Skeletal muscle satellite cell (primary cell): ENCODE results near the gene VWA5B2.
"Not testable (repeated sequence)": the region's sequence is repeated elsewhere in the genome, so short reads cannot be mapped to it uniquely, and the experiment has no call there.

Experiments used
- H3K27me3 ChIP-seq: 2 replicates; pipeline ENCODE4 v1.7.0; 2013; ENCODE audit warnings: low read length; ENCODE audit not compliant: control insufficient read depth, insufficient read depth
- H3K36me3 ChIP-seq: 2 replicates; pipeline ENCODE4 v1.7.0; 2013; ENCODE audit warnings: mild to moderate bottlenecking, control low read depth, low read length; ENCODE audit not compliant: insufficient read depth
- H3K4me1 ChIP-seq: 2 replicates; pipeline ENCODE4 v1.7.0; 2013; ENCODE audit warnings: low read length; ENCODE audit not compliant: control insufficient read depth, insufficient read depth
- H3K4me2 ChIP-seq: 2 replicates; pipeline ENCODE4 v1.7.0; 2013; ENCODE audit warnings: mild to moderate bottlenecking, low read length
- H3K4me3 ChIP-seq: 2 replicates; pipeline ENCODE4 v1.7.0; 2013; ENCODE audit warnings: low read length
- H3K9ac ChIP-seq: 2 replicates; pipeline ENCODE4 v1.7.0; 2013; ENCODE audit warnings: mild to moderate bottlenecking, low read depth, low read length, moderate library complexity
- H3K9me3 ChIP-seq: replicated peaks from 2 replicates; pipeline ENCODE4 v1.7.0; 2013; ENCODE audit warnings: mild to moderate bottlenecking, control low read depth, low read length

The VWA5B2 gene

DNA sequence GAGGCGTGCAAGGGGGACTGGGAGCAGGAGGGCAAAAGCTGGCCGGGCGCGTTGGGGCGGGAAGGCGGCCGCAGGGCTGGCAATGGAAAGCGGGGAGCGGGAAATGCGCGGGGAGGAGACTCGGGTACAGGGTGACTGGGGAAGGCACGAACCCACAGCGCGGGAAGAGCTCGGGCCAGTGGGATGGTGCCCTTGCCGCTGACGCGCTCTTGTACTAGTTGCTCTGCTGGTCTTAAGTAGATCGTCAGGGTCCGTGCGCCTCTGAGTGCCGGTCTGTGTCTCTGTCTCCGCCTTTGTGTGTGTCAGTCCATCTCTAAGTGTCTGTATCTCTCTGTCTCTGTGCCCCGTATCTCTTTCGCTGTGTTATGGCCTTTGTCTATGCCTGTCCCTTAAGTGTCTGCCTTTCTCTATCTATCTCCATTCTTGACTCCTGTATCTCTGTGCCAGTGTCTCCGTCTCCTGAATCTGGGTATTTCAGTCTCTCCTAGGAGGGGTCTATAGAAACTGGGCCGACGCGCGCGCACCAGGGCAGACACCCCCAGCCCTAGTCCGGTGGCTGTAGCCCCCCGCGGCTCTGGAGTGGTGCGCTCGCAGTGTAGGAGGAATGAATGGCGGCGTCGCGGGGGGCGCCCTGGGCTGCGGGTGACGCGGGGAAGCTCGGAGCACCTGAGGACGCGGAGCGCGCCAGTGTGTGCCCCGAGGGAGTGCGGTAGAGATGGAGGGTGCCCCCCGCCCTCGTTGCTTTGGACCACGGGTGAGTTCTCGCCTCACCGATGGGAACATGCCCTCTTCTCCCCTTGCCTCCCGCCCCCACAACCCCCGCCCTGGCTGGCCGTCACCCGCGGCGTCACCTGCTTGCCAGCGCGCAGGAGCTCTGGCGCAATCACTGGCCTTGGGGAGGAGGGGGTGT lies 32.7 kb downstream of the VWA5B2 start:
- Histone ChIP-seq H3K9ac (peak overlapping the region; percentile 3), H3K9me3 (no peaks in the 10 kb centered on the region), H3K4me3 (peak overlapping the region; percentile 76), H3K4me1 (peaks cover 19% of the 10 kb centered on the region), H3K4me2 (peak overlapping the region; percentile 85), H3K36me3 (no peaks in the 10 kb centered on the region), H3K27me3 (peaks cover 26% of the 10 kb centered on the region)

DNA sequence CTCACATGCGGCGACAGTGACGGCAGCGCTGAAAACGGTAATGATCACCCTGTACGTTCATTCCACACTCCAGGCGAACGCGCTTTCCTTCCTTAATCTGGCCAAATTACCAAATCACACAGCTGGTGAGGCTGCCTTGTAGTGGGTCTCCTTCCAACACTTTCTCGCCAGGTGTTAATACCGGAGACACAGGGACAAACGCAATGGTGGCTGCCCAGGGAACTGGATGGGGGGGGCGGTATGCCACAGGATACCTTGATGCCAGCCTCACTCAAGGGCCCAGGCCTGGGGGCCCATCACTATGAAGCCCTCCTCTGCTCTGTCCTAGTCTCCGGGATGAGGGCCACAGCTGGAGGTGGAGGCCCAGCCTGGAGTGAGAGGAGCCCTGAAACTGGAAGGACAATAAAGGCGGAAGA lies 33.4 kb downstream of the VWA5B2 start:
- Histone ChIP-seq H3K4me3 (no peak overlapping the region), H3K36me3 (no peaks in the 10 kb centered on the region), H3K4me1 (peaks cover 19% of the 10 kb centered on the region), H3K4me2 (peak overlapping the region; percentile 85), H3K27me3 (peaks cover 26% of the 10 kb centered on the region), H3K9me3 (no peaks in the 10 kb centered on the region), H3K9ac (no peak overlapping the region)

DNA sequence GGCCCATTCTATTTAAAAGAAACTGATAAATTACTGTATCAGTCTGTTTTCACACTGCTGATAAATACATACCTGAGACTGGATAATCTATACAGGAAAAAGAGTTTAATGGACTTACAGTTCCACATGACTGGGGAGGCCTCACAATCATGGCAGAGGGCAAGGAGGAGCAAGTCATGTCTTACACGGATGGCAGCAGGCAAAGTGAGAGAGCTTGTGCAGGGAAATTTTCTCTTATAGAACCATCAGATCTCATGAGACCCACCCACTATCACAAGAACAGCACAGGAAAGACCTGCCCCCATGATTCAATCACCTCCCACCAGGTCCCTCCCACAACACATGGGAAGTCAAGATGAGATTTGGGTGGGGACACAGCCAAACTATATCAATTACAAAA lies 37.9 kb downstream of the VWA5B2 start:
- H3K4me1 ChIP-seq, H3K9ac ChIP-seq, H3K9me3 ChIP-seq, H3K4me3 ChIP-seq, H3K36me3 ChIP-seq, H3K4me2 ChIP-seq: not testable (repeated sequence)
- peaks cover 24% of the 10 kb centered on the region for H3K27me3 ChIP-seq

DNA sequence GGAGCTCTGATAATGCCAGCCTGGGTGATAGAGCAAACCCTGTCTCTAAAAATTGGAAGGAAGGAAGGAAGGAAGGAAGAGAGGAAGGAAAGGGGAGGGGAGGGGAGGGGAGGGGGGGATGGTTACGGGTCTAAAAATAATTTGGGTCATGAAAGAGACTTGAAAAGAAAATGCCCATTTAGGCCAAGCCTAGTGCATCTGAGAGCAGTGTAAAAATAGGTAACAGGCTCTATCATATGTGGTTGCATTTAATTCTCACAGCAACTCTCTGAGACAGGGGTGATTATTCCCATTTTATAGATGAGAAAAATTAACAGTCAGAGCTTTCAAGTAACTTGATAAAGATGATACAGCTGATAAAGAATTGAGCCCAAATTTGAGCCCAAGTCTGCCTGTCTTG lies 42.9 kb downstream of the VWA5B2 start:
- Histone ChIP-seq H3K27me3 (peaks cover 47% of the 10 kb centered on the region), H3K4me3 (no peak overlapping the region), H3K9me3 (no peaks in the 10 kb centered on the region)

DNA sequence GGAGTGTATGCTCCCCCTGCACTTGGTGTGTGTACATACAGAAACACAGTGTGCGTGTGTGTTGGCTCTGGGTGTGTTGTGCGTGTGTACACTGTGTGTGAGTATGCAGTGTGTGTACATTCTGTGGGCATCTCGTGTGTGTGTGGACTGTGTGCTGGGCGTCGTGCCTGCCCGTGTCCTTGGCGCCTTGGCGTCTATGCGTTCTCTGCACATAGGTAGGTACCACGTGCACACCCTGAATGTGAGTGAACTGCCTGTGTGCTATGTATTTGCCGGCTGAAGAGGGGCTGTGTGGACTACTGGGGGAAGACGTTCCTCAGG lies 46.0 kb downstream of the VWA5B2 start:
- peaks cover 61% of the 10 kb centered on the region for H3K27me3 ChIP-seq
- no peaks in the 10 kb centered on the region for H3K36me3 ChIP-seq
- H3K4me3 ChIP-seq = no peak overlapping the region
- H3K9ac ChIP-seq = no peak overlapping the region
- no peaks in the 10 kb centered on the region for H3K9me3 ChIP-seq
- H3K4me2 ChIP-seq = no peak overlapping the region
- H3K4me1 ChIP-seq = no peaks in the 10 kb centered on the region

More for the DNA sequence above, 42.9 kb downstream of the VWA5B2 start:
- Histone ChIP-seq H3K4me1 (no peaks in the 10 kb centered on the region), H3K9ac (no peak overlapping the region), H3K36me3 (no peaks in the 10 kb centered on the region), H3K4me2 (no peak overlapping the region)

DNA sequence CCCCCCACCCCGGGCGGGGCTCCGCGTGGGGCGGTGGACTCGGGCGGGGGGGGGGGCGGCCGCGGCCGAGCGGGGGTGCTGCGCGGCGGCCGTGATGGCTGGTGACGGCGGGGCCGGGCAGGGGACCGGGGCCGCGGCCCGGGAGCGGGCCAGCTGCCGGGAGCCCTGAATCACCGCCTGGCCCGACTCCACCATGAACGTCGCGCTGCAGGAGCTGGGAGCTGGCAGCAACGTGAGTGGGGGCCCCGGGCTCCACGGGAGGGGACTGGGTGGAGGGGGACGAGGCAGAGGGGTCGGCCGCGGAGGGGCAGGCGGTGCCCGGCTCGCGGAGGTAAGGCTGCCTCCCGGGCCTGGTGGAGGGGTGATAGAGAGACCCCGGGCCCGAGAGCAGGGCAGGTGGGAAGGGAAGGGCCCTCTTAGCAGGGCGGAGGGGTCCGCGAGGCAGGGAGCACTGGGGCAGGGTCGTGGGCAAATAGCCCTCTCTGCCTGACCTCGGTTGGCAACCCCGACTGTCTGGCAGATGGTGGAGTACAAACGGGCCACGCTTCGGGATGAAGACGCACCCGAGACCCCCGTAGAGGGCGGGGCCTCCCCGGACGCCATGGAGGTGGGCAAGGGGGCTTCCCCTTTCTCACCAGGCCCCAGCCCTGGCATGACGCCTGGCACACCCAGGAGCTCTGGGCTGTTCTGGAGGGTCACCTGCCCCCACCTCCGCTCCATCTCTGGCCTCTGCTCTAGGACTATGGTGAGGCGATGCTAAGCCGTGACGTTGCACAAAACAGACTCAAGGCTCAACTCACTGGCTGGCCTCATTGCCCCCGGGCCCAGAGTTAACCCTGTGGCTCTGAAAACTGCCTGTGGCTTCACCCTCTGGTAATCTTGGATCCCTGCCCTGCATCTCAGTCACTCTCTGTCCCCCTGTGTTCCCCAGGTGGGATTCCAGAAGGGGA lies 46.9 kb downstream of the VWA5B2 start, which contains the start of gene ECE2:
Gene ECE2, plus strand, starts transcription at position 62 of the 950 bp plus-strand sequence. Its CDS starts 132 bp downstream, at position 194.
- no peaks in the 10 kb centered on the region for H3K36me3 ChIP-seq
- no peak within 1 kb of the TSS for H3K4me2 ChIP-seq
- H3K9ac ChIP-seq = no peak within 1 kb of the TSS
- no peaks in the 10 kb centered on the region for H3K9me3 ChIP-seq
- peaks cover 62% of the 10 kb centered on the region for H3K27me3 ChIP-seq
- H3K4me3 ChIP-seq = no peak within 1 kb of the TSS
- no peaks in the 10 kb centered on the region for H3K4me1 ChIP-seq

DNA sequence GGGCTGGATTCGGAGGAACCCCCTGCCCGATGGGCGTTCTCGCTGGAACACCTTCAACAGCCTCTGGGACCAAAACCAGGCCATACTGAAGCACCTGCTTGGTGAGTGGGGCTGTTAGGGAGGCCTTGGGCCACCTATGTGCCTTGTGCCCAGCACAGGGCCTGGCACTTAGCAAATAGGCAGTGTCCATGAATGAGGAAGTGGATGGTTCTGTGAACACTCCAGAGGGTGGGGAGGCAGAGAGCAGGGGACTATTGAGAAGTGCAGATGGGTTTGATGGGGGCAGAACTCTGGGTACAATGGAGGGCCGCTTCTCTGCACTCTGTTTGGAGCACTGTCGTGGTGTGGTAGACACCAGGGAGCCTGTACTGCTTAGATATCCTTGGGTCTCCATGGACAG lies 48.0 kb downstream of the VWA5B2 start:
- H3K4me3 ChIP-seq = no peak overlapping the region
- H3K4me2 ChIP-seq = no peak overlapping the region
- H3K36me3 ChIP-seq = no peaks in the 10 kb centered on the region
- no peaks in the 10 kb centered on the region for H3K4me1 ChIP-seq
- no peak overlapping the region for H3K9ac ChIP-seq
- H3K27me3 ChIP-seq = peaks cover 68% of the 10 kb centered on the region
- no peaks in the 10 kb centered on the region for H3K9me3 ChIP-seq

DNA sequence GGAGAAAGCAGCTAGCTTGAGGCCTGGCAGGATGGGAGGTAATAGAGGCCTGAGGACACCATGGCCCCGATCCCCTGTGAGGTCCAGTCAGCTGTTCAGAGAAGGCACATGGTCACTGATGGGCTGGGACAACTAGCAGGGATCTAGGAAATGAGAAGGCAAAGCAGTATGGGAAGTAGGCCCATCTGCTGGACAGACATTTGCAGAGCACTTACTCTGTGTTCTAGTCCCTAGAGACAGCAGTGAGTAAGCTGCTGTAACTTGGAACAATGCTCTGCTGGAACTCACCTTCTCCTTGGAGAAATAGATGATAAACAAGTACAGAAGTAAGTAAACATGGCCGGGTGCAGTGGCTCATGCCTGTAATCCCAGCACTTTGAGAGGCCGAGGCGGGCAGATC lies 53.6 kb downstream of the VWA5B2 start:
- Histone ChIP-seq H3K9ac (no peak overlapping the region), H3K4me1 (no peaks in the 10 kb centered on the region), H3K27me3 (peaks cover 46% of the 10 kb centered on the region), H3K9me3 (peaks cover 2% of the 10 kb centered on the region), H3K4me2 (no peak overlapping the region), H3K36me3 (no peaks in the 10 kb centered on the region), H3K4me3 (no peak overlapping the region)

DNA sequence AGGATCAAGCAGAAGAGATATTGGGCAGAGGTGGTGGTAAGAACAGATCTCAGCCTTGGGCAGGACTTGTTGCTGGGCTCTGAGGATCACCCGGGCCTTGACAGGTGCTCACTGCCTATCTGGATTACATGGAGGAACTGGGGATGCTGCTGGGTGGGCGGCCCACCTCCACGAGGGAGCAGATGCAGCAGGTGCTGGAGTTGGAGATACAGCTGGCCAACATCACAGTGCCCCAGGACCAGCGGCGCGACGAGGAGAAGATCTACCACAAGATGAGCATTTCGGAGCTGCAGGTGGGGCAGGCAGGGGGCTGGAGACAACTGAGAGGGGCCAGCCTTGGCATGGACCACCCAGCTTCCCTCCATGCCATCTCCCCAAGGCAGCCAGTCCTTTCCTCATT lies 54.3 kb downstream of the VWA5B2 start:
- H3K4me3 ChIP-seq = no peak overlapping the region
- H3K9ac ChIP-seq = no peak overlapping the region
- H3K27me3 ChIP-seq = peaks cover 40% of the 10 kb centered on the region
- peaks cover 2% of the 10 kb centered on the region for H3K9me3 ChIP-seq
- no peak overlapping the region for H3K4me2 ChIP-seq
- H3K36me3 ChIP-seq = no peaks in the 10 kb centered on the region
- H3K4me1 ChIP-seq = no peaks in the 10 kb centered on the region

DNA sequence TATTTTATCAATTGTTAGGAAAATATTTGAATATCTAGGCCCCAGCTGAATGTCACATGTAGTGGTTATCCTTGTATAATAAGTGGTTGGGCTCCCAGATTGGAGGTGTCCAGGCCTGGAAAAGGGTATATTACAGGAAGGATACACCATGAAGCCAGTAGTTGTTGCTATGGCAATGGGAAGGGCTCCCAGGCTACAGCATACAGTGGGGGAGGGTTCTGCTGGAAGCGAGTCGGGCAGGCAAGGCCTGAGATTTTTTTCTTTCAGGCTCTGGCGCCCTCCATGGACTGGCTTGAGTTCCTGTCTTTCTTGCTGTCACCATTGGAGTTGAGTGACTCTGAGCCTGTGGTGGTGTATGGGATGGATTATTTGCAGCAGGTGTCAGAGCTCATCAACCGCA lies 55.3 kb downstream of the VWA5B2 start:
- Histone ChIP-seq H3K4me2 (no peak overlapping the region), H3K4me1 (no peaks in the 10 kb centered on the region), H3K9me3 (peaks cover 2% of the 10 kb centered on the region), H3K9ac (no peak overlapping the region), H3K36me3 (no peaks in the 10 kb centered on the region), H3K4me3 (no peak overlapping the region), H3K27me3 (peaks cover 37% of the 10 kb centered on the region)

DNA sequence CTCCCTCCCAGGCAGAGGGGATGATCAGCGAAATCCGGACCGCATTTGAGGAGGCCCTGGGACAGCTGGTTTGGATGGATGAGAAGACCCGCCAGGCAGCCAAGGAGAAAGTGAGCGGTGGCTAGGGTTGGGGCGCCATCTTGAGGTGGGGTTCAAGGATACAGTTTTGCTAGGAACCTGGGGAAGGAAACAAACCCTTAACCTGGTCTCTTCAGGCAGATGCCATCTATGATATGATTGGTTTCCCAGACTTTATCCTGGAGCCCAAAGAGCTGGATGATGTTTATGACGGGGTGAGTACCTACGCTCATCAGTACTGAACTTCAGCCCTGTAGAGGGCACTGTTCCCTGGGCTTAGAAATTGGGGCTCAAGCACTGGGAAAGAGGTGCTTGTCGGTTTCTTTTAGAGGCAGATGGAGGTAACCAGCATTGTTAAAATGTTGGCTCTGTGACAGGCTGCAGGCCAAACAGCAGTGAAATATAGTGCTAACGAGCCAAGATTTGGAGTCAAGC lies 60.1 kb downstream of the VWA5B2 start:
- H3K4me3 ChIP-seq = no peak overlapping the region
- no peak overlapping the region for H3K4me2 ChIP-seq
- H3K9ac ChIP-seq = no peak overlapping the region
- peaks cover 34% of the 10 kb centered on the region for H3K27me3 ChIP-seq
- no peaks in the 10 kb centered on the region for H3K4me1 ChIP-seq
- no peaks in the 10 kb centered on the region for H3K36me3 ChIP-seq
- no peaks in the 10 kb centered on the region for H3K9me3 ChIP-seq
